ENCODE data around the gene PLK2.

PLK2 gene

DNA sequence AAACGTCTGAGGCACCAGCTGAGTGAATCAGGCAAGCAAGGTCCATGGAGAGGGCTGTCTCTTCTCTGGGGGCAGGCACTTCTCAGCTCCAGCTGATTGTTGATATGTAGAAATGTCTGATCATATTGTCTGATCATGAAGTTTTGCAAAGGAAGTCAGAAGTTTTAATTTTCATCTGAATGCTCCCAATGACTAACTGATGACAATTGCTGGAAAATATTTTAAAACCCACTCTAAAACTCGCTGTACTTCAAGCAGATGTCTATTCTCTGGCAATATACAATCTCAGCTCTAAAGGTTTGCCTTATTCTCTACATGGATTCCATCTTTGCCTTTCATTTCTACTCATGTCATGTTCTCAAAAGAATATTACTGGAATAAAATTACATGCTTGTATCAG is 12.7 kb downstream of the PLK2 start:
- no peak for DNase-seq

DNA sequence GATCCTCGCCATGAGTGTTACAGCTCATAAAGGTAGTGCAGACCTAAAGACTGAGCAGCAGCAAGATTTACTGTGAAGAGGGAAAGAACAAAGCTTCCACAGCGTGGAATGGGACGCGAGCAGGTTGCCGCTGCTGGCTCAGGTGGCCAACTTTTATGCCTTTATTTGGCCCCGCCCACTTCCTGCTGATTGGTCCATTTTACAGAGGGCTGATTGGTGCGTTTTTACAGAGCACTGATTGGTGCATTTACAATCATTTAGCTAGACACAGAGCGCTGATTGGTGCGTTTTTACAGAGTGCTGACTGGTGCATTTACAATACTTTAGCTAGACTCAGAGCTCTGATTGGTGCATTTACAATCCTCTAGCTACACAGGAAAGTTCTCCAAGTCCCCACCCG is 13.9 kb downstream of the PLK2 start:
- DNase-seq, result no peak

DNA sequence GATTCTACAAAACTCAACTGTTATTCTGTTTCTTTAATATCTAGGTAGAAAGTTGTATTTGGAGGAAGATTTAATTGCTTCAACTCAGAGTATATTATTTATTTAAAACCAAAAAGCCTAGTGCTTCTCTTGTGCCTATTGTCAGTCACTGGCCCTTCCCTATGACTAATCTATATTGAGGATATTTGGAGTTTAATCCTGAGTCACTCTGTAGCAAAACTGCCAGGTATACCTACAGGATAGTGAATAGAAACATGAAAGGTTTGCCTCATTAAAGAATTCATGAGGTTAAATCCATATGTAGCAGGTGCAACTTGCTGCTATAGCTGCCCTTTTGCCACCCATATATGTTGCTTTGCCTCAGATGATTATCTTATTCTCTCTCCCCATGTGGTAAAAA is 15.1 kb downstream of the PLK2 start:
- no peak for DNase-seq

DNA sequence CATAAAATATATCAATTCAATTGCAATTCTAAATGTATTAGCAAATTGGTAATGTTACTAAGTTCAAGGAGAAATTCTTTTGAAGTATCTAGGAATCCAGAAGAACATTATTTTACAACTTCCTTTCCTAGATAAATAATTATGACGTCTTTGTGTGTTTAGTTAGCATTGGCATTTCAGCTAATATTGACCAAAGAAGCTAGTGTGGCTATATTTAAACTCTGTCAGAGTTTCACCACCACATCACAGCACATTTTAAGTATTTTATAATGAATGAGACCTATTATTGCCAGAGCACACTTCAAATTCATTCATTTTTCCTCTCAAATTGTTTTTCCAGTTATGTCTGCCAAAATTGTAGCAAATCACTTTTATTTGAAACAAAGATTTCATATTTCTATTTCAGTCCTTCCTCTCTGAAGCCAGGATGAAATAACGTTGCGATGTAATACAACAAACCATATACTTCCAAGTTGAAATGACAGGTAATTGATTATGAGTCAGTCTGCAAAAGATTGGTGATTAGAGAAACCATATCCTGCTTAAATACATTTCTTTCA is 18.9 kb downstream of the PLK2 start:
- no peak for DNase-seq

DNA sequence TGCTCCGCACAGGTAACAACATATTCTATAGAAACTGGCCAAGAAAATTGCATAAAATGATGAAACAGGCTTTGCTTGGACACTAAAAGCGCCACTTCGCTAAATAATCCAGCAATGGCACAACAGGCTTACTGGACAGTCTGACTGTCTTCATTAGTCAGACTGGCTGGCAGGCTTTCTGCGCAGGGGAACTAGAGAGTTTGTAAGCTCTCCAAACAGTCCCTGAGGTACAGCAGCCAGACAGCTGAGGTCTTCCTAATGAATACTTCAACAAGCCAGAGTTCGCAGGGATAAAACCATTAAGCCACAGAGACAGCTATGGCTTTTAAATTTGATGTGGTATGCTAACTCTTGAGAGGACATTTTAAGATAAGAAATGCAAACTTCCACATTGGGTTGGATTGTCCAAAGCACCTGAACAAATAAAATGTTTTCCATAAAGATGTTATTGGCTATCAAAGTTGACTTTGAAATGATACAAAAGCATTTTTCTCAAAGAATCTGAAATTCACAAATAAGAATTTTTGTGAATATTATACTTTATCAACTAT is 20.7 kb downstream of the PLK2 start:
- no peak for DNase-seq

GRCh38 chr5:58437661-58438060 is 22.2 kb downstream of the PLK2 start:
- no peak for DNase-seq

DNA sequence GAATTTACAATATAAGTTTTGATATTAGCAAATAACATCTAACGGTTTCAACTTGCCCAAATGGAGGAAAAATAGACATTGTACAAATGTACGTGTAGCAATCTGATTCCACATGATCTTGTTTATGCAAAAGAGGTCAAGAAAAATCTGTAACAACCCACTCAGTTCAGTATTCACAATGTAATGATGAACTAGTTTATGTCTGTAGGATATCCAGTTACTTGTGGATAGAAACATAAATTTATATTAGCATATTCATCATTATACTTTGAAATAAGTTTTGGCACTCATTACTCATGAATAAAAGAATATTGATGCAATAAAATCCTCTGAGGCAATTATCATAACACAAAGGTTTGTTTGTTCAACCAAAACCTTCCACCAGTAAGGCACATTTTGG is 28.1 kb downstream of the PLK2 start:
- DNase-seq, result no peak

DNA sequence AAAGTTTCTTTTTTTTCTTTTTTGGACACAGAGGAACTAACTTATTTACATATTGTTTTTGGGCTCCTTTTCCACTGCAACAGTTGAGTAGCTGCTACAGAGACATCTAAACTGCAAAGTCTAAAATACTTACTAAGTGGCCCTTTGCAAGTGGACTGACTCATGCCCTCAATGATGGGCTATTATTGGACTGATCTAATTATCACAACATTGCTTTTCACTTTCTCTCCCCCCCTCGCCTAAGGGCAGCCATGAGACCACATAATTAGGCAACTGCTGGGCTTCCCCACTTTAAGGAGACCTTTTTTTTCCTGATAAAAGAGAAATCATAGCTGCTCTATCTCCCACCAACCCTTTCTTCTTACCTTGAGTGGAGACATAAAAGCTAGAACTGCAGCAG is 47.0 kb downstream of the PLK2 start:
- DNase-seq, result no peak

GRCh38 chr5:58412081-58412480 is 47.8 kb downstream of the PLK2 start:
- no peak for DNase-seq

GRCh38 chr5:58411372-58411771 is 48.5 kb downstream of the PLK2 start:
- DNase-seq, result no peak

GRCh38 chr5:58410441-58410840 is 49.4 kb downstream of the PLK2 start:
- no peak for DNase-seq

- DNase-seq, result no peak
These were observed 52.7 kb downstream of the PLK2 start for GRCh38 chr5:58407042-58407719.

DNA sequence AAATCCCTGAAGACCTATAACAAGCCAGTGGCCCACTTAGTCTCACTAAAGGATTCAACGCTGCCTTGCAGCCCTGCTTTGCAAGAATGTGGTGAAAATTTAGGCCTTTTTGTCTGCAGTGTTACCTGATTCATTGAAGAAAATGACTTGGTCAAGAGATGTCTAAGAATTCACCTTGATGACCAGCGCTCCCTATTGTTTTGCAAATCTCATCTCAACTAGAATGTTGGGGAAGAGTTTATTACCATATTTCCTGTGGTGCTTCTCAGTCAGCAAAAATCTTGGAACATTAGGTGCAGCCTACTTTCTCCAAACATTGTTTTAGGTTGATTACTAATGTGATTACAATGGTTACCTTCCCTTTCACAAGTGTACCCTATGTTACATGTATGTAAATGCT is 53.5 kb downstream of the PLK2 start:
- no peak for DNase-seq

DNA sequence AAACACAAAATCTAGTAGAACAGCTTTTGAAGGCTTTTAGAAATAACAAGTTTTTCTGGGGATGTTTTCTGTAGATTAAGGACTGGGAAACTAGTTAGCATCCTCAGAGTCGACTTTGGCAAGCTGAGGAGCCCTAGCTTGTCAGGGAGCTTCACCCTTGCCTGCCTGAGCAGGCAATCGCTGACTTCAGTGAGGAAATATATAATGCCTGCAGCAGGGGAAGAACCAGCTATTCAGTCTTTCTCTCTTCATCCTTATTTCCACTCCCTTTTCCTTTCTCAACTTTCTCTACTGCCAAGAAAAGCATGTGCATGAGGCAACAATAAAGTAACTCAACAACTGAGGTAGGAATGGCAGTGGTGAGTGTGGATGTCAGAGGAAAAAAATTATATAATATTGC is 54.7 kb downstream of the PLK2 start:
- no peak for DNase-seq

DNA sequence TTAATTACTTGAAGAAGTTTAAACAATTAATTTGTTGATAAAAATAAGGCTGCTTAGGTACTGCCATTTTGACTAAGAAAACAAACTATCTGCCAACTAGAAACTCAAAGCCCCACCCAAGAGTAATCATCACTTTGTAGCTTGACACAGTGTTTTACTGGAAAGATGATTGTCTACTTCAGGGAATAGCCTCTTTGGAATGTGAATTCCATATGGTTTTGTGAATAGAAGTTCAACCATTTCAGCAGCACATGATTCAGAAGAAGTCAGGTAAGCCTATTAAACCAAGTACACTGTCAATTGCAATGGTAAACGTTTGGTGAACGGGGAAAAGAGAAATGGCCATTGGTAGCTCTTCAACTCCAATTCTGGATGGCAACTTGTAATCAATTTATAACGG is 55.2 kb downstream of the PLK2 start:
- DNase-seq, result no peak

All from T1000 (cell line).